Kidney (tissue), 14 donors: Measurements from ENCODE around the gene RANBP3. TPM values are rescaled to one million over a fixed set of nuclear protein-coding genes. Genes with fewer than 3 reads are reported as not detected.
A peak's percentile ranks its signal among the peaks of the same experiment; 100 is the strongest.
"Not testable (repeated sequence)": the region's sequence is repeated elsewhere in the genome, so short reads cannot be mapped to it uniquely, and the experiment has no call there.

ENCODE experiments used
- DNase-seq, 5 donors: peaks; one replicate each; pipeline ENCODE4 v3.0.0-alpha.2; 2013 to 2020
- FAIRE-seq: peaks from 2 replicates; lab custom pipeline; 2012; peaks lifted over from hg19 to GRCh38; lab: Jason Lieb, UNC
- H3K27ac ChIP-seq, 2 donors: one replicate each; pipeline ENCODE4 v1.7.0; 2013; ENCODE audit warnings: low read depth in 2 of 2, low read length in 2 of 2, inconsistent platforms in 1 of 2
- H3K27me3 ChIP-seq: one replicate; pipeline ENCODE4 v1.7.1; 2013; ENCODE audit warnings: low read length, inconsistent platforms; ENCODE audit not compliant: control insufficient read depth, insufficient read depth
- H3K36me3 ChIP-seq, 3 donors: one replicate each; pipeline versions ENCODE4 v1.7.0 to v1.7.1; 2013; ENCODE audit warnings: low read length in 3 of 3, control low read depth in 1 of 3, inconsistent platforms in 1 of 3; ENCODE audit not compliant: insufficient read depth in 3 of 3, control insufficient read depth in 2 of 3
- H3K4me1 ChIP-seq, 3 donors: one replicate each; pipeline versions ENCODE4 v1.7.0 to v1.7.1; 2013; ENCODE audit warnings: low read length in 3 of 3, inconsistent platforms in 1 of 3, low read depth in 1 of 3; ENCODE audit not compliant: control insufficient read depth in 2 of 3, insufficient read depth in 2 of 3
- H3K4me3 ChIP-seq, 3 donors: one replicate each; pipeline versions ENCODE4 v1.7.0 to v1.8.1; 2013; ENCODE audit warnings: low read length in 3 of 3, control low read depth in 1 of 3, inconsistent platforms in 1 of 3
- H3K9ac ChIP-seq, 3 donors: one replicate each; pipeline versions ENCODE4 v1.7.0 to v1.7.1; 2013; ENCODE audit warnings: low read length in 3 of 3, control low read depth in 1 of 3, inconsistent platforms in 1 of 3
- H3K9me3 ChIP-seq, 3 donors: one replicate each; pipeline versions ENCODE4 v1.7.0 to v1.7.1; 2013; ENCODE audit warnings: low read length in 3 of 3, control low read depth in 1 of 3, inconsistent platforms in 1 of 3; ENCODE audit not compliant: control insufficient read depth in 2 of 3, insufficient read depth in 1 of 3
- CTCF ChIP-seq: IDR thresholded peaks from 3 replicates; pipeline ENCODE4 v1.5.1; 2012; ENCODE audit warnings: mild to moderate bottlenecking, moderate library complexity, borderline replicate concordance; ENCODE audit not compliant: insufficient read depth; ENCODE audit errors: extremely low read depth
- intact Hi-C: fragments of 100-400 bp; cut with DNase I; formaldehyde crosslinking; loops from one replicate; pipeline ENCODE4 v1.11.1; 2022
- polyA plus RNA-seq: library from polyadenylated mRNA; stranded (reverse); fragments of 350-450 nt; fragmentation: Illumina TruSeq; extraction: RNeasy Lipid Tissue Mini Kit (QIAGEN cat#74804); gene quantifications from one replicate; pipeline ENCODE4 v1.2.3, GENCODE V29; 2014; ENCODE audit warnings: low read depth, low replicate concordance; ENCODE audit not compliant: insufficient read depth
- total RNA-seq: library from RNA; stranded (reverse); fragmentation: NEBNext Ultra II Directional; extraction: Animal tissue kit (Norgen Biotek cat#: 25700); gene quantifications from one replicate; pipeline ENCODE4 v1.2.1, GENCODE V29; 2021
- donor health status: control.
- donor health status: control.
- donor health status: control.
- donor health status: control.
- donor health status: control.
- donor health status: DM: yes; HTN: yes; CAD: no.
- donor health status: Normal renal cell carcinoma (clear cell type).

RANBP3 gene
- total and polyA plus RNA-seq, 2 donors from 2014 or later, result 33.7 to 69.7 TPM

- Histone ChIP-seq H3K27ac (no peak overlapping the region), H3K4me1 (peaks cover 2 to 56% (median 43%) of the 10 kb centered on the region in 3 donors), H3K9ac (no peak overlapping the region), H3K9me3 (no peaks in the 10 kb centered on the region), H3K27me3 (no peaks in the 10 kb centered on the region), H3K36me3 (no peaks in the 10 kb centered on the region), H3K4me3 (no peak overlapping the region)
- no peak for TF ChIP-seq CTCF
- FAIRE-seq (no peak), DNase-seq (no peak)
- intact Hi-C loops, result no loop called here
Measured at GRCh38 chr19:5964816-5965565, 12.9 kb downstream of the RANBP3 start.

GRCh38 chr19:5963855-5964254 is 14.1 kb downstream of the RANBP3 start:
- FAIRE-seq (no peak), DNase-seq (peak in 1 of 5 donors; percentile 20)
- H3K27me3 ChIP-seq, result no peaks in the 10 kb centered on the region
- H3K4me1 ChIP-seq, result peaks cover 2 to 56% (median 37%) of the 10 kb centered on the region in 3 donors
- no peaks in the 10 kb centered on the region for H3K9me3 ChIP-seq
- H3K9ac ChIP-seq, result no peak overlapping the region
- no peak for TF ChIP-seq CTCF
- H3K36me3 ChIP-seq, result no peaks in the 10 kb centered on the region
- no peak overlapping the region for H3K27ac ChIP-seq
- intact Hi-C loops, result no loop called here
- H3K4me3 ChIP-seq, result no peak overlapping the region

GRCh38 chr19:5963259-5963658 is 14.7 kb downstream of the RANBP3 start:
- H3K27ac ChIP-seq, H3K9ac ChIP-seq, intact Hi-C loops: not testable (repeated sequence)

More at GRCh38 chr19:5963259-5963658, 14.7 kb downstream of the RANBP3 start:
- not testable (repeated sequence) for H3K4me3 ChIP-seq, DNase-seq, H3K27me3 ChIP-seq, H3K36me3 ChIP-seq, FAIRE-seq, H3K9me3 ChIP-seq
- peaks cover 2 to 55% (median 31%) of the 10 kb centered on the region in 3 donors for H3K4me1 ChIP-seq
